Measurements from ENCODE around the gene HIPK2.

DNA sequence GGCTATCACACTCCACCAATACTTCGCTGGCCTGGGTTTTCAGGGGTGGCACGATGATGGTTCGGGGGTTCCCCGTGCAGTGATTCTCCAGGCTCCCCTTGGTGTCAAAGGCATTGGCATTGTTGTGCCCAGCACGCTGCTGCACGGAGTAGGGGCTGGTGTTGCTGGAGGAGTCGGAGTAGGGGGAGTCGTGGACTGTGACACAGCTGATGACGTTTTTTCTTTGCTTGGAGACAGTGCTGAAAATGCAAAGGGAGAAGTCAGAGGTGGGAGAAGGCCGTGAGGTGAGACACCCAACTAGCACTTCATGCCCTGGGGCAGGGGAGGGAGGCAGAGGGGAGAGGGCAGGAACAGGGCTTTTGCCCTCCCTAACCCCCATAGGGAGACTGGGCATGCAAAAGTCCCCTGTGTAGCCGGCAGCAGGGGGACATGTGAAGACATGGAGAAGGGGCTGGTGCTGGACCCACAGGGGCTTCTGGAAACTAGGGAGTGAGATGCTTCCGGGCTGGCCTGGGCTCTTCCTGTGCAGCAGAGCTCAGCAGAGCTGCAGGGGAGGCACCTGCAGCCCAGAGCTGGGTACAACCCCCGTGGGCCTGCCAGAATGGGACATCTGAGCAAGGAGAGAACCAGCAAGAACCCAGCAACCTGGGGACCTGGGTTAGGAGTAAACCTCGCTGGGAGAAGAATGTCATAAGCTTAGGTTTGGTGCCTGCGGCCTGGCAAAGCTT, 193.8 kb downstream of the HIPK2 start:
- TF ChIP-seq POLR2A (IDR thresholded peaks at IDR 0.05; ENCODE audit: low read length) (no peak), ZNF302 (CRISPR knock-in tag; IDR thresholded peaks at IDR 0.05) (no peak), JUN (IDR thresholded peaks at IDR 0.05) (no peak), RAD21 (conservative IDR thresholded peaks at IDR 0.05 in 1 of 2, IDR thresholded peaks at IDR 0.05 in 1 of 2) (no peak)

Measured in A549 (cell line).